Measurements from ENCODE around the gene ALDH1L2. TPM values are rescaled to one million over a fixed set of nuclear protein-coding genes. Genes with fewer than 3 reads are reported as not detected.

ALDH1L2 gene
- total RNA-seq = 5.0 TPM
- long read RNA-seq, partial matches to known transcripts = 1 of 3 reads
- long read RNA-seq, other reads (novel, unspliced or antisense) = 2 of 3 reads

GRCh38 chr12:105084251-105085250, at the start of gene ALDH1L2:
TSS of gene ALDH1L2 (minus strand) at chr12:105084458. CDS start at chr12:105084436, 22 bp downstream.
- H3K27ac ChIP-seq = peak within 1 kb of the TSS; percentile 53
- intact Hi-C loops (cut with DNase I) = no loop called here
- no peak for TF ChIP-seq CTCF (IDR thresholded peaks at IDR 0.05)

GRCh38 chr12:105120551-105120950, 36.3 kb upstream of the ALDH1L2 start:
- H3K9me3 ChIP-seq = no peaks in the 10 kb centered on the region
- ATAC-seq = no peak
- H3K4me1 ChIP-seq = no peaks in the 10 kb centered on the region
- intact Hi-C loops (cut with DNase I) = no loop called here
- no peak for TF ChIP-seq CTCF (IDR thresholded peaks at IDR 0.05)
- H3K36me3 ChIP-seq = peaks cover 100% of the 10 kb centered on the region
- no peak for DNase-seq
- no peaks in the 10 kb centered on the region for H3K27me3 ChIP-seq
- no peak overlapping the region for H3K4me3 ChIP-seq
- H3K27ac ChIP-seq = no peak overlapping the region

More at GRCh38 chr12:105084251-105085250, at the start of gene ALDH1L2:
- peak; percentile 98 for ATAC-seq
- Histone ChIP-seq H3K27me3 (no peaks in the 10 kb centered on the region), H3K36me3 (no peaks in the 10 kb centered on the region), H3K4me1 (peaks cover 3% of the 10 kb centered on the region), H3K4me3 (peak within 1 kb of the TSS; percentile 59), H3K9me3 (no peaks in the 10 kb centered on the region)
- peak; percentile 92 for DNase-seq

GRCh38 chr12:105116969-105117368, 32.7 kb upstream of the ALDH1L2 start:
- H3K36me3 ChIP-seq = peaks cover 91% of the 10 kb centered on the region

GRCh38 chr12:105113094-105113493, 28.8 kb upstream of the ALDH1L2 start:
- Histone ChIP-seq H3K36me3 (peaks cover 55% of the 10 kb centered on the region), H3K4me3 (no peak overlapping the region), H3K4me1 (peaks cover 40% of the 10 kb centered on the region), H3K27me3 (no peaks in the 10 kb centered on the region), H3K27ac (no peak overlapping the region), H3K9me3 (no peaks in the 10 kb centered on the region)
- no peak for TF ChIP-seq CTCF (IDR thresholded peaks at IDR 0.05)
- intact Hi-C loops (cut with DNase I) = no loop called here
- DNase-seq (no peak), ATAC-seq (no peak)

More at GRCh38 chr12:105116969-105117368, 32.7 kb upstream of the ALDH1L2 start:
- H3K4me1 ChIP-seq = peaks cover 11% of the 10 kb centered on the region
- H3K27me3 ChIP-seq = no peaks in the 10 kb centered on the region
- no peak for TF ChIP-seq CTCF (IDR thresholded peaks at IDR 0.05)
- no peak overlapping the region for H3K27ac ChIP-seq
- ATAC-seq (no peak), DNase-seq (no peak)
- no peaks in the 10 kb centered on the region for H3K9me3 ChIP-seq
- intact Hi-C loops (cut with DNase I) = no loop called here
- no peak overlapping the region for H3K4me3 ChIP-seq

GRCh38 chr12:105110851-105111250, 26.6 kb upstream of the ALDH1L2 start:
- Histone ChIP-seq H3K9me3 (no peaks in the 10 kb centered on the region), H3K36me3 (peaks cover 32% of the 10 kb centered on the region), H3K4me1 (peaks cover 40% of the 10 kb centered on the region), H3K27ac (no peak overlapping the region), H3K27me3 (no peaks in the 10 kb centered on the region), H3K4me3 (no peak overlapping the region)
- no peak for TF ChIP-seq CTCF (IDR thresholded peaks at IDR 0.05)
- ATAC-seq (no peak), DNase-seq (no peak)
- intact Hi-C loops (cut with DNase I) = no loop called here
